AG04450 (cell line): ENCODE results near the gene CERS6. TPM values are rescaled to one million over a fixed set of nuclear protein-coding genes. Genes with fewer than 3 reads are reported as not detected.

Experiments
- CTCF ChIA-PET: fragments of 300-600, 350-600 bp; formaldehyde crosslinking; extraction: SDS; loops from one replicate; lab custom pipeline; 2022; ENCODE audit warnings: antibody characterized with exemption, inconsistent platforms; lab: Charles Lee
- POLR2A ChIA-PET: fragments of 350-600 bp; formaldehyde crosslinking; extraction: SDS; loops from one replicate; lab custom pipeline; 2021; ENCODE audit warnings: antibody characterized with exemption, inconsistent platforms; lab: Yijun Ruan, JAX
- DNase-seq: peaks from one replicate; pipeline ENCODE4 v3.0.0-alpha.2; 2011; ENCODE audit warnings: low read depth, low spot score
- H3K27ac ChIP-seq: one replicate; pipeline ENCODE4 v1.5.1; 2012; ENCODE audit warnings: low read depth, low read length, control low read depth
- H3K27me3 ChIP-seq: one replicate; pipeline ENCODE4 v1.6.0; 2012; ENCODE audit warnings: low read length; ENCODE audit not compliant: control insufficient read depth, insufficient read depth
- H3K4me3 ChIP-seq: 2 replicates; pipeline ENCODE4 v1.5.1; 2011; ENCODE audit warnings: mild to moderate bottlenecking, low read depth, low read length, control low read depth
- H3K9me3 ChIP-seq: 2 replicates; pipeline ENCODE4 v1.5.1; 2012; ENCODE audit warnings: low read length; ENCODE audit not compliant: control insufficient read depth, insufficient read depth
- polyA plus RNA-seq: library from polyadenylated mRNA; depleted of rRNA; stranded (reverse); fragments of >200 nt; gene quantifications from 2 replicates; pipeline ENCODE4 v1.2.3, GENCODE V29; 2011
- TF ChIP-seq, protein P1 (sequence below): IDR thresholded peaks from 2 replicates; pipeline ENCODE4 v1.5.1; 2011; ENCODE audit warnings: low read depth, low read length, control low read depth, inconsistent platforms

CERS6 gene
- polyA plus RNA-seq, 1 experiment = 6.2 TPM

DNA sequence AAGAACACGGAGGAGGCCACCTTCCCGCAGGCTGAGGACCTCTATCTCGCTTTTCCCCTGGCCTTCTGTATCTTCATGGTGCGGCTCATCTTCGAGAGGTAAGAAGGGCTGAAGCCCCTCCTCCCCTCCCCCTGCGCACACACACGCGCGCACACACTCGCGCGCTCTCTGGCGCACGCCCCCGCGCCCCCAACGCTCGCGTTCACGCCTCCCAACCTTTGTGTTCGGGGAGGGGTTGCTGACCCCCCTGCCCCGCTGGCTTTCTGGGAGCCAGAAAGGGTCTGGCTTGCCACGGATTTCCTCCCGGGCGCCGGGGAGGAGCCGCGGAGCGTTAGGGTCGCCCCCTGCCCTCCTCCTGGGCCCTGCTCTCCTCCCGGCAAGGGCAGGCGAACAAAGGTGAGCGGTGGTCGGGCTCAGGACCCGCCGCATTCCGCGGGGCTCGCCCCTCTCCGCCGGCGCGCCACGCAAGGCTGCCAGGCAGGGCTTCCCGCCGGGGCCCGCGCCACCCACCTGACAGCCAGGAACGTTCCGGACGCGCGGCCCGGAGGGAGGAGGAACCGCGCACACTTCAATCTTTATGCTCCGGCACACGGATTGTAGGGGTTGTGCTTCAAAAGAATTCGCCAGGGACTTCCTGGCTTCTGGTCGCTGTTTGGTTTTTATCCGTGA is 583 bp downstream of the CERS6 start:
- DNase-seq = no peak
- no peaks in the 10 kb centered on the region; the same call in none of the 2 replicates for H3K9me3 ChIP-seq
- H3K27ac ChIP-seq = no peak overlapping the region
- H3K4me3 ChIP-seq = peak overlapping the region; percentile 95
- no peaks in the 10 kb centered on the region for H3K27me3 ChIP-seq
- ChIA-PET CTCF (no interaction called here), POLR2A (no interaction called here)
- TF ChIP-seq, protein P1, sequence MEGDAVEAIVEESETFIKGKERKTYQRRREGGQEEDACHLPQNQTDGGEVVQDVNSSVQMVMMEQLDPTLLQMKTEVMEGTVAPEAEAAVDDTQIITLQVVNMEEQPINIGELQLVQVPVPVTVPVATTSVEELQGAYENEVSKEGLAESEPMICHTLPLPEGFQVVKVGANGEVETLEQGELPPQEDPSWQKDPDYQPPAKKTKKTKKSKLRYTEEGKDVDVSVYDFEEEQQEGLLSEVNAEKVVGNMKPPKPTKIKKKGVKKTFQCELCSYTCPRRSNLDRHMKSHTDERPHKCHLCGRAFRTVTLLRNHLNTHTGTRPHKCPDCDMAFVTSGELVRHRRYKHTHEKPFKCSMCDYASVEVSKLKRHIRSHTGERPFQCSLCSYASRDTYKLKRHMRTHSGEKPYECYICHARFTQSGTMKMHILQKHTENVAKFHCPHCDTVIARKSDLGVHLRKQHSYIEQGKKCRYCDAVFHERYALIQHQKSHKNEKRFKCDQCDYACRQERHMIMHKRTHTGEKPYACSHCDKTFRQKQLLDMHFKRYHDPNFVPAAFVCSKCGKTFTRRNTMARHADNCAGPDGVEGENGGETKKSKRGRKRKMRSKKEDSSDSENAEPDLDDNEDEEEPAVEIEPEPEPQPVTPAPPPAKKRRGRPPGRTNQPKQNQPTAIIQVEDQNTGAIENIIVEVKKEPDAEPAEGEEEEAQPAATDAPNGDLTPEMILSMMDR = no peak

DNA sequence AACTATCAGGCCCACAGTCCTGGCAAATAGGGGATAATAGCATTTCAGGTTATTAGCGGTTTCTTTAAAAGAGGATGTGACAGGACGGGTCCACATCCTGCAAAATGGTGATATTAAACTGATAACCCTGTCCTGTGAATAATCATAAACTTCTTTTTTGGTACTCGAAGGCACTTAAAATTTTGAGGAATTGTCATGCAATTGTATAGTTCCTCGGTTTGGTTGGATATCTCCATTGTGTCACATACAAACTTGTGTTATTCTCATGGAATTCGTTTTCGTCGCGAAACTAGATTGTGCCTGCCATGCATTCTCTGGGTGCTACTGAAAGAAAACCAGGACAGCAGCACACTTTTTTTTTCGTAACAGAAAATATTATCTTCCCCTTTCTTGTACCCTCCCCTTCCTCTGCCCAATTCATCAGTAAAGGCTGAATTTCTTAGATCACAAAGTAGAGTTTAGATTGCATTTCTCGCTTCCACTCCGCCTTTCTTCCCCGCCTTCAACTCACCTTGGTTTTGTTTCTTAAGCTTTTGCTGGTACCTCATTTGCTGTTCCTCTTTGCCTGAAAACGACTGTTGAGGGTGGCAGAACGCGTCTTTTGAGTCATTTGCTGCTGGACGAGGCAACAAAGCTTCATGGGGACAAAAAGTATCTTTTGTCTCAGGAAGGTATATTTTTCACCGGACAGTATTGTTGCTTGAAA is 1.3 kb downstream of the CERS6 start:
- ChIA-PET POLR2A (no interaction called here), CTCF (no interaction called here)
- TF ChIP-seq, protein P1 = no peak
- no peaks in the 10 kb centered on the region for H3K27me3 ChIP-seq
- no peaks in the 10 kb centered on the region; the same call in none of the 2 replicates for H3K9me3 ChIP-seq
- no peak overlapping the region for H3K27ac ChIP-seq
- DNase-seq = no peak
- peak overlapping the region; percentile 95 for H3K4me3 ChIP-seq

DNA sequence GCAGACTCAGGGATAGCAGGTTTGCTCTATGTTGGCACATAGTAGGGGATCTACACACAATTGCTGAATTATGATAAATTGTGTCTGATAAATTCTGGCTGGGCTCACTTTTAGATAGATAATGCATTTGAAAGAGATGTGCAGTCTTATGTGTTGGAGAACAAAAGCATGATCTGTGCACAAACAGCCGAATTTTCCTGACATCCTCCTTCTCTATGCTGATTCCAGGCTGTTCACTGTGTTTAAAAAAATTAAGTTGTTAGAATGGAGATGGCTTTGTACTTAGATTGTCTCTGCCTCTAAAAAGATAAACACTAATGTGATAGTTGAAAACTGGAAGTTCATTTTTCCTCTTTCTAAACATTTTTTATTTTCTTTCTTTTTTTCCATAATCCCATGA is 2.1 kb downstream of the CERS6 start:
- Histone ChIP-seq H3K27me3 (no peaks in the 10 kb centered on the region), H3K27ac (no peak overlapping the region), H3K4me3 (peak overlapping the region; percentile 25; the same call in 1 of the 2 replicates), H3K9me3 (no peaks in the 10 kb centered on the region; the same call in none of the 2 replicates)
- TF ChIP-seq, protein P1 = no peak
- DNase-seq = no peak
- ChIA-PET POLR2A (no interaction called here), CTCF (no interaction called here)

DNA sequence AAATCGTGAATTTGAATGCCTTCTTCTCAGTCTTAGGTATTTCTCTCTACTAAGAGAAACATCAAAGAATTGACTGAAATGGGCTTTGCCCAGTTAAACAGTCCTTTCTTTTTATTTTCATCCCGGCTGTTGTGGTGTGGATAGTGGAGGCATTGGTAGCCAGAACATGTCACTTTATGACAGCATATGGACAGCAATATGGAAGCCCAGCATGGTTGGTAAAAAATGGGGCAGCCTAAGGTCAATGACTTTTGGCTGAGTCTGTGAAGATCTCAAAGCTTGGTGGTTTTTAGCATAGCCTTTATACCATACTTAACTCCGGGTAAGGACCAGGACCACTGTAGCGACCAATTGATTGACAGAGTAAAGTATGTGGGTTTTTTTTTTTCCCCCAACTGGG is 3.2 kb downstream of the CERS6 start:
- no peak for DNase-seq
- H3K27me3 ChIP-seq = no peaks in the 10 kb centered on the region
- ChIA-PET POLR2A (no interaction called here), CTCF (no interaction called here)
- no peak overlapping the region for H3K27ac ChIP-seq
- H3K9me3 ChIP-seq = no peaks in the 10 kb centered on the region; the same call in none of the 2 replicates
- H3K4me3 ChIP-seq = no peak overlapping the region
- TF ChIP-seq, protein P1 = no peak

DNA sequence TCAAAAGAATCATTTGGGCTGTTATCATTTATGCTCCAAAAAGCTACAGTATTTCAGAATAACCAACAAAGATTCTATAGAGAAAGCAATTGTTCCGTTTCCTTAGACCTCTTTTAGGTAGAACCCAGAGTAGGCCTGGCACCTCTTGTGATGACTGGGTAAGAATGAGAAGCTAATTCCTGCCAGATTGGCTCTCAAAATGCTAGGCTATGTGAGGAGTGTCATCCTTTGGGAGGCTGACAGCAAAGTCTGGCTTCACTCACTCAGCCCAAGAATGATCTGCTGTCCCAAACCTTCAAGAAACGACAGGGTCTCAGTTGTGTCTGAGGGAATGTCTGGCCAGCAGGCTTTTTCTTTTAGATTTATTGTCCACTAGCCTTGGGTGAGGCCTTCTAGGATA is 4.5 kb downstream of the CERS6 start:
- TF ChIP-seq, protein P1 = no peak
- no peak for DNase-seq
- H3K9me3 ChIP-seq = no peaks in the 10 kb centered on the region; the same call in 1 of the 2 replicates
- no peaks in the 10 kb centered on the region for H3K27me3 ChIP-seq
- H3K27ac ChIP-seq = no peak overlapping the region
- POLR2A ChIA-PET = interaction anchor here (0.6 kb wide), 1 partner anchor 240 kb away, joined by 3 read pairs; no protein-coding TSS in a partner anchor
- H3K4me3 ChIP-seq = no peak overlapping the region
- CTCF ChIA-PET = no interaction called here
